Measurements from ENCODE around the gene CSTPP1.

- no peak for TF ChIP-seq CTCF (IDR thresholded peaks at IDR 0.05)
- no peak for TF ChIP-seq POLR2A (IDR thresholded peaks at IDR 0.05)
These were observed 130.8 kb downstream of the CSTPP1 start for GRCh38 chr11:47067401-47067800.

All from Peyer's patch (tissue), 4 donors.